OCI-LY7 (cell line): ENCODE data around the gene PTCH1. TPM values are rescaled to one million over a fixed set of nuclear protein-coding genes. Genes with fewer than 3 reads are reported as not detected.

Source experiments
- BruUV-seq: library from RNA; stranded (reverse); fragments of 400-500 nt; replicated peaks from 2 replicates; lab custom pipeline; 2021; lab: Mats Ljungman, UMichigan
- CTCF ChIA-PET: fragments of 300-600 bp; sonication (Branson Sonifier 250); formaldehyde crosslinking; loops from one replicate; lab custom pipeline; 2022; ENCODE audit warnings: antibody characterized with exemption; ENCODE audit not compliant: unreplicated experiment; lab: Charles Lee
- POLR2A ChIA-PET: fragments of 300-600 bp; sonication (Branson Sonifier 250); formaldehyde crosslinking; loops from one replicate; lab custom pipeline; 2022; ENCODE audit warnings: antibody characterized with exemption; lab: Charles Lee
- DNase-seq: peaks from one replicate; pipeline ENCODE4 v3.0.0-alpha.2; 2015; ENCODE audit warnings: low spot score
- H2AFZ ChIP-seq: fragments of 200-600 bp; sonication (generic), shearing (Covaris generic); 2 replicates; pipeline ENCODE4 v1.6.1; 2014; ENCODE audit warnings: mild to moderate bottlenecking, antibody characterized with exemption, low read length, moderate library complexity
- H3K27ac ChIP-seq: fragments of 200-600 bp; sonication (generic); 2 replicates; pipeline ENCODE4 v1.5.1; 2014; ENCODE audit warnings: mixed run types, low read depth, mild to moderate bottlenecking, moderate library complexity, low read length, inconsistent platforms; ENCODE audit not compliant: poor library complexity, severe bottlenecking
- H3K36me3 ChIP-seq: fragments of 200-600 bp; sonication (generic); 2 replicates; pipeline ENCODE4 v1.6.1; 2014; ENCODE audit warnings: mild to moderate bottlenecking, antibody characterized with exemption, low read length, moderate library complexity, mixed read lengths; ENCODE audit not compliant: insufficient read depth
- H3K4me1 ChIP-seq: fragments of 200-600 bp; sonication (generic); 2 replicates; pipeline ENCODE4 v1.5.1; 2014; ENCODE audit warnings: mild to moderate bottlenecking, low read length; ENCODE audit not compliant: insufficient read depth, poor library complexity, severe bottlenecking
- H3K4me2 ChIP-seq: fragments of 200-600 bp; sonication (generic); 2 replicates; pipeline ENCODE4 v1.6.1; 2014; ENCODE audit warnings: mild to moderate bottlenecking, low read length
- H3K4me3 ChIP-seq: fragments of 200-600 bp; sonication (generic); 2 replicates; pipeline ENCODE4 v1.5.1; 2014; ENCODE audit warnings: mild to moderate bottlenecking, low read depth, low read length; ENCODE audit not compliant: poor library complexity, severe bottlenecking
- H3K79me2 ChIP-seq: fragments of 200-600 bp; sonication (generic); 2 replicates; pipeline ENCODE4 v1.6.1; 2016; ENCODE audit warnings: low read depth, mild to moderate bottlenecking, low read length, moderate library complexity, mixed read lengths; ENCODE audit not compliant: insufficient read depth
- H3K9me2 ChIP-seq: fragments of 200-600 bp; sonication (generic); 2 replicates; pipeline ENCODE4 v1.6.1; 2016; ENCODE audit warnings: mild to moderate bottlenecking, low read length, mixed read lengths; ENCODE audit not compliant: insufficient read depth
- H3K9me3 ChIP-seq: fragments of 200-600 bp; sonication (generic); 2 replicates; pipeline ENCODE4 v1.6.1; 2014; ENCODE audit warnings: mild to moderate bottlenecking, mixed run types, low read length, mixed read lengths
- H4K20me1 ChIP-seq: fragments of 200-600 bp; sonication (generic); 2 replicates; pipeline ENCODE4 v1.6.1; 2014; ENCODE audit warnings: mild to moderate bottlenecking, antibody characterized with exemption, low read length, moderate library complexity, mixed read lengths; ENCODE audit not compliant: insufficient read depth
- CTCF ChIP-seq: fragments of 200-600 bp; sonication (generic); conservative IDR thresholded peaks from 2 replicates; pipeline ENCODE4 v1.5.1; 2014; ENCODE audit warnings: mild to moderate bottlenecking, antibody characterized with exemption, low read length, moderate library complexity, mixed read lengths
- EZH2phosphoT487 ChIP-seq: fragments of 200-600 bp; sonication (generic); IDR thresholded peaks from 2 replicates; pipeline ENCODE4 v1.6.1; 2018; ENCODE audit warnings: low read depth, borderline replicate concordance, mild to moderate bottlenecking, mixed run types, antibody characterized with exemption, low read length, moderate library complexity, mixed read lengths
- intact Hi-C: fragments of 100-400 bp; cut with micrococcal nuclease; formaldehyde crosslinking; loops from one replicate; pipeline ENCODE4 v1.10.0; 2022; ENCODE audit not compliant: unreplicated experiment
- total RNA-seq, 2 experiments: library from RNA; depleted of rRNA in 1 of 2; stranded (reverse); fragments of >200 nt in 1 of 2; shearing (Covaris generic) in 1 of 2; gene quantifications; 2 replicates each; pipeline ENCODE4 v1.2.3, GENCODE V29; 2014 to 2022

PTCH1 gene
- total RNA-seq, 2 experiments from 2014 or later, result 13.1 to 36.1 TPM

- H3K4me3 ChIP-seq, result no peak overlapping the region
- no peaks in the 10 kb centered on the region for H3K9me3 ChIP-seq
- H3K27ac ChIP-seq, result no peak overlapping the region
- CTCF ChIA-PET, result no interaction called here
- peaks cover 5% of the 10 kb centered on the region; the same call in 1 of the 2 replicates for H3K79me2 ChIP-seq
- no peak overlapping the region for H2AFZ ChIP-seq
- no peak overlapping the region for H3K4me2 ChIP-seq
- H3K4me1 ChIP-seq, result peaks cover 27% of the 10 kb centered on the region
- peaks cover 77% of the 10 kb centered on the region for H3K36me3 ChIP-seq
- POLR2A ChIA-PET, result no interaction called here
- TF ChIP-seq EZH2phosphoT487, result no peak
- no peak for TF ChIP-seq CTCF
- no TSS peak for BruUV-seq
- DNase-seq, result no peak
- no peaks in the 10 kb centered on the region for H3K9me2 ChIP-seq
- intact Hi-C loops, result no loop called here
- no peaks in the 10 kb centered on the region for H4K20me1 ChIP-seq
Measured at GRCh38 chr9:95458666-95459065, 58.1 kb downstream of the PTCH1 start.

DNA sequence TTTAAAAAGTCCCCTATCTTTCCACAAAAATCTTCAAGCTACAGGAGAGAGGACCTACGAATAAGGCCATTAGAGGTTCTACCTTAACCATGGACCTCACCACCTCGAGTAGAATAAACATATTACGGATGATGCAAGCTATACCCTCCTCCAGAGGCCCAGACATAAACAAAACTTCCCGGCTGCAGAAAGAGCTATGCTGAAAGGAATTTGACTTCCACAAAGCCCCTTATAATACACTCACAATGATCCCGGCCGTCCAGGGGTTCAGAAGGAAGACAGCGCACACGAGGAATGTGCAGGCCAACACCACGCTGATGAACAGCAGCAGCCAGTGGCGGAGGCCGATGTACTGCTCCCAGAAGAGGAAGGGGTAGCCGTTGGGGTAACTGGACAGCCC is 59.0 kb downstream of the PTCH1 start:
- H3K27ac ChIP-seq, result no peak overlapping the region
- no peaks in the 10 kb centered on the region for H3K9me2 ChIP-seq
- H2AFZ ChIP-seq, result no peak overlapping the region
- TF ChIP-seq EZH2phosphoT487, result no peak
- no peak for TF ChIP-seq CTCF
- intact Hi-C loops, result no loop called here
- peaks cover 5% of the 10 kb centered on the region; the same call in 1 of the 2 replicates for H3K79me2 ChIP-seq
- peaks cover 85% of the 10 kb centered on the region for H3K36me3 ChIP-seq
- no peak for DNase-seq
- H3K4me1 ChIP-seq, result peaks cover 19% of the 10 kb centered on the region
- no peaks in the 10 kb centered on the region for H4K20me1 ChIP-seq
- ChIA-PET CTCF (no interaction called here), POLR2A (interaction anchor here (1.0 to 1.6 kb wide), 4 partner anchors 10 to 42 kb away, joined by 3 to 4 read pairs (median 4); no protein-coding TSS in a partner anchor)
- no peaks in the 10 kb centered on the region for H3K9me3 ChIP-seq
- no TSS peak for BruUV-seq
- H3K4me2 ChIP-seq, result no peak overlapping the region
- no peak overlapping the region for H3K4me3 ChIP-seq

GRCh38 chr9:95455714-95456113 is 61.1 kb downstream of the PTCH1 start:
- Histone ChIP-seq H3K27ac (no peak overlapping the region), H3K4me2 (no peak overlapping the region), H3K9me3 (no peaks in the 10 kb centered on the region), H3K36me3 (peaks cover 94% of the 10 kb centered on the region), H2AFZ (no peak overlapping the region), H3K9me2 (no peaks in the 10 kb centered on the region), H3K4me1 (peaks cover 2% of the 10 kb centered on the region), H3K4me3 (no peak overlapping the region), H3K79me2 (no peaks in the 10 kb centered on the region), H4K20me1 (no peaks in the 10 kb centered on the region)
- BruUV-seq, result no TSS peak
- intact Hi-C loops, result no loop called here
- no peak for DNase-seq
- ChIA-PET POLR2A (no interaction called here), CTCF (no interaction called here)
- no peak for TF ChIP-seq CTCF
